Neutrophil (primary cell): ENCODE results near the gene RABAC1.
A peak's percentile ranks its signal among the peaks of the same experiment; 100 is the strongest.
"Not testable (repeated sequence)": the region's sequence is repeated elsewhere in the genome, so short reads cannot be mapped to it uniquely, and the experiment has no call there.

Source experiments
- H3K27ac ChIP-seq: fragments of 200-600 bp; sonication (generic); 2 replicates; pipeline ENCODE4 v1.5.1; 2016; ENCODE audit warnings: mild to moderate bottlenecking, moderate library complexity
- H3K27me3 ChIP-seq: fragments of 200-600 bp; sonication (generic); 2 replicates; pipeline ENCODE4 v1.6.0; 2016; ENCODE audit warnings: mild to moderate bottlenecking
- H3K36me3 ChIP-seq: fragments of 200-600 bp; sonication (generic); 2 replicates; pipeline ENCODE4 v1.5.1; 2017
- H3K4me1 ChIP-seq, 2 experiments: fragments of 200-600 bp in 1 of 2; sonication (generic) in 1 of 2; 1 replicate in 1 of 2; 2 replicates in 1 of 2; pipeline versions ENCODE4 v1.5.1 to v1.6.1; 2013 to 2016; ENCODE audit warnings: low read depth in 1 of 2, low read length in 1 of 2, mild to moderate bottlenecking in 1 of 2, moderate library complexity in 1 of 2; ENCODE audit not compliant: control insufficient read depth in 1 of 2, insufficient read depth in 1 of 2
- H3K4me3 ChIP-seq, 2 experiments: fragments of 200-600 bp in 1 of 2; sonication (generic) in 1 of 2; 1 replicate in 1 of 2; 2 replicates in 1 of 2; pipeline ENCODE4 v1.5.1; 2013 to 2016; ENCODE audit warnings: low read depth in 1 of 2, low read length in 1 of 2, mild to moderate bottlenecking in 1 of 2, moderate library complexity in 1 of 2
- H3K9me3 ChIP-seq: fragments of 200-600 bp; sonication (generic); 2 replicates; pipeline ENCODE4 v1.5.1; 2016
- CTCF ChIP-seq: fragments of 200-600 bp; sonication (generic); IDR thresholded peaks from 2 replicates; pipeline ENCODE4 v1.5.1; 2016; ENCODE audit warnings: antibody characterized with exemption

RABAC1 gene

DNA sequence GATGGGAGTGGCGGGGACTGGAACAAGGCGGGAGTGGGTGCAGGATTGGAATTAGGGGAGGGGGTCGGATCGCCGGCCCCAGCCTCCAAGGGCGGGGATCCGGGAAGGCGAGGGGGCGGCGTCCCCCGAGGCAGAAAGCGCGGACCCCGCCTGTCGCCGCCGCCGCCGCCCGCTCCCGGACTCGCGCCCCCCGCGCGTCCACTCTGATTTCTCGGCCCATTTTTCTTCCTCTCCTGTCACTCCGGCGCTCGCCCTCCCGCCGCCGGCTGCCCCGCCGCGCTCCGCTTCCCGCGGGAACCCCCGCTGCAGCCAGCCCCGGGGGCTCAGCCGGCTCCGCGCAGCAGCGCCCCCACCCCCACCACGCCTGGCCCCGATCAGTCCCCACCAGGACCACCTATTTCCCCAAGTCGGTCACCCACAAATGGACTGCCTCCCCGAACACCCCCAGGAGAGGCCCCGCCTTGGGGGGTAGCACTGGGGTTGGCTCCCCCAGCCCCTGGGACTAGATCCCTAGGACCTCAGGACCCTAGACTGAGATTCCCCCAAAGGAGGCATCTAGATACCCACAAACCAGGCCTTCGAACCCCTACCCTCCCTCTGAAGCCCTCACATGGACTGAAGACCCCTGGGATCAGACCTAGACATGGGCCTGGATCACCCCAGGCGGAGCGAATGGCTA is 18.3 kb downstream of the RABAC1 start:
- Histone ChIP-seq H3K27ac (no peak overlapping the region), H3K27me3 (peaks cover 78% of the 10 kb centered on the region), H3K4me3 (no peak overlapping the region), H3K9me3 (no peaks in the 10 kb centered on the region), H3K4me1 (peaks cover 0 to 12% of the 10 kb centered on the region in 2 experiments), H3K36me3 (no peaks in the 10 kb centered on the region)
- TF ChIP-seq CTCF = no peak

- peaks cover 85% of the 10 kb centered on the region for H3K27me3 ChIP-seq
- no peaks in the 10 kb centered on the region for H3K36me3 ChIP-seq
- peak overlapping the region in 1 of 2 experiments; percentile 32 for H3K4me3 ChIP-seq
- peaks cover 0 to 12% of the 10 kb centered on the region in 2 experiments for H3K4me1 ChIP-seq
- H3K27ac ChIP-seq = no peak overlapping the region
- TF ChIP-seq CTCF = no peak
- no peaks in the 10 kb centered on the region for H3K9me3 ChIP-seq
These were observed 19.0 kb downstream of the RABAC1 start for GRCh38 chr19:41939861-41940730.

DNA sequence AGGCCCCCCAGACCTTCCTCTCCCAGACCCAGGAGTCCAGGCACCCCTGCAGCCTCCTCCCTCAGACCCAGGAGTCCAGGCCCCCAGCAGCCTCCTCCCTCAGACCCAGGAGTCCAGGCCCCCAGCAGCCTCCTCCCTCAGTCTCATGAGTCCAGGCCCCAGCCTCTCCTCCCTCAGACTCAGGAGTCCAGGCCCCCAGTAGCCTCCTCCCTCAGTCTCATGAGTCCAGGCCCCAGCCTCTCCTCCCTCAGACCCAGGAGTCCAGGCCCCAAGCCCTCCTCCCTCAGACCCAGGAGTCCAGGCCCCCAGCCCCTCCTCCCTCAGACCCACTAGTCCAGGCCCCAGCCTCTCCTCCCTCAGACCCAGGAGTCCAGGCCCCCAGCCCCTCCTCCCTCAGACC is 19.9 kb downstream of the RABAC1 start:
- peaks cover 92% of the 10 kb centered on the region for H3K27me3 ChIP-seq
- not testable (repeated sequence) for H3K9me3 ChIP-seq, H3K4me3 ChIP-seq, H3K27ac ChIP-seq, H3K36me3 ChIP-seq
- H3K4me1 ChIP-seq = peaks cover 0 to 12% of the 10 kb centered on the region in 2 experiments

- H3K4me1 ChIP-seq = peaks cover 0 to 12% of the 10 kb centered on the region in 2 experiments
- H3K36me3 ChIP-seq = no peaks in the 10 kb centered on the region
- TF ChIP-seq CTCF = no peak
- no peak overlapping the region for H3K27ac ChIP-seq
- H3K27me3 ChIP-seq = peaks cover 96% of the 10 kb centered on the region
- no peaks in the 10 kb centered on the region for H3K9me3 ChIP-seq
- no peak overlapping the region for H3K4me3 ChIP-seq
These were observed 21.3 kb downstream of the RABAC1 start for GRCh38 chr19:41937525-41938468.

DNA sequence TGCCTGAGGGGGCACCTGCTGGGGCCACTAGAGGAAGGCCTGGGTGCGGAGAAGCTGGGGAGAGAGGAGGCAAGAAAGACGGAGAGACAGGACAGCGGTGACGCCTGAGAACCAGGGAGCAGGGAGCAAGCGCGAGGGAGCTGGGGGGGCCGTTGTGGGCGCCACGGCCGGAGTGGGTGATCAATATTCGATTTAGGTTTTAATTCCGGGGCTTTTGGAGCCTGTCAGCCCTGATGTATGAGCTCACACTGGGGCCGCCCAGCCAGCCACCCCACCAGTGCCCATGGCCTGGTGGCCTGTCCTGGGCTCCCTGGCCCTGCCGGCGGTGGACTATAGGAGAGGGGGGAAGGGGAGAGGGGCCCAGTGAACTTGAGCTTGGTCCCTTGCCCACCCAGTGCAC is 22.2 kb downstream of the RABAC1 start:
- Histone ChIP-seq H3K4me1 (peaks cover 0 to 12% of the 10 kb centered on the region in 2 experiments), H3K27me3 (peaks cover 98% of the 10 kb centered on the region), H3K27ac (no peak overlapping the region)

More for the DNA sequence above, 22.2 kb downstream of the RABAC1 start:
- Histone ChIP-seq H3K36me3 (no peaks in the 10 kb centered on the region), H3K4me3 (no peak overlapping the region), H3K9me3 (no peaks in the 10 kb centered on the region)
- no peak for TF ChIP-seq CTCF
